HG03442 (cell line): ENCODE data around the gene SIT1.

Experiments
- ATAC-seq: cut with Tn5 transposase; IDR thresholded peaks from one replicate; pipeline ENCODE4 v1.9.1; 2021; ENCODE audit warnings: mild to moderate bottlenecking, moderate library complexity; ENCODE audit not compliant: unreplicated experiment

The SIT1 gene

GRCh38 chr9:35650341-35651158, at the start of gene SIT1:
TSS of gene SIT1 (minus strand) at chr9:35650931. CDS start at chr9:35650853, 78 bp downstream.
- no peak for ATAC-seq

- ATAC-seq: no peak
Measured at GRCh38 chr9:35700031-35700430, 49.3 kb upstream of the SIT1 start.

- ATAC-seq: no peak
Measured at GRCh38 chr9:35698231-35698630, 47.5 kb upstream of the SIT1 start.

- no peak for ATAC-seq
Measured at GRCh38 chr9:35697486-35697885, 46.8 kb upstream of the SIT1 start.

GRCh38 chr9:35696520-35697215, 45.9 kb upstream of the SIT1 start:
- peak; percentile 74 for ATAC-seq

GRCh38 chr9:35695943-35696401, 45.2 kb upstream of the SIT1 start:
- no peak for ATAC-seq

GRCh38 chr9:35691757-35692301, 41.1 kb upstream of the SIT1 start:
- ATAC-seq: no peak

- no peak for ATAC-seq
Measured at GRCh38 chr9:35691334-35691650, 40.6 kb upstream of the SIT1 start.

- no peak for ATAC-seq
Measured at GRCh38 chr9:35690614-35691333, 40.0 kb upstream of the SIT1 start.

- no peak for ATAC-seq
Measured at GRCh38 chr9:35690294-35690613, 39.5 kb upstream of the SIT1 start.

- no peak for ATAC-seq
Measured at GRCh38 chr9:35689542-35690293, 39.0 kb upstream of the SIT1 start, which contains the start of gene TPM2. TSS of gene TPM2 (minus strand) at chr9:35689925. CDS start at chr9:35689817, 108 bp downstream.

GRCh38 chr9:35688558-35689541, 38.1 kb upstream of the SIT1 start:
- ATAC-seq: no peak

GRCh38 chr9:35687972-35688557, 37.3 kb upstream of the SIT1 start:
- no peak for ATAC-seq

GRCh38 chr9:35687306-35687705, 36.6 kb upstream of the SIT1 start:
- ATAC-seq: no peak

GRCh38 chr9:35686222-35687203, 35.8 kb upstream of the SIT1 start:
- ATAC-seq: no peak

GRCh38 chr9:35685506-35685905, 34.8 kb upstream of the SIT1 start:
- ATAC-seq: no peak

- no peak for ATAC-seq
Measured at GRCh38 chr9:35684921-35685320, 34.2 kb upstream of the SIT1 start.

GRCh38 chr9:35683323-35683722, 32.6 kb upstream of the SIT1 start:
- ATAC-seq: no peak
